H1 (cell line): ENCODE data around the gene CBFA2T2. TPM values are rescaled to one million over a fixed set of nuclear protein-coding genes. Genes with fewer than 3 reads are reported as not detected.

Source experiments
- CTCF ChIA-PET: fragments of 300-600 bp; sonication (Branson Sonifier 250); formaldehyde crosslinking; loops from one replicate; lab custom pipeline; 2021; ENCODE audit not compliant: partially characterized antibody; lab: Charles Lee
- POLR2A ChIA-PET: fragments of 300-600 bp; sonication (Branson Sonifier 250); formaldehyde crosslinking; loops from one replicate; lab custom pipeline; 2021; ENCODE audit warnings: inconsistent platforms; ENCODE audit not compliant: partially characterized antibody; lab: Charles Lee
- DNase-seq, 2 experiments: peaks; one replicate each; pipeline versions ENCODE4 v3.0.0 to v3.0.0-alpha.2; 2010 to 2022; ENCODE audit warnings: low spot score in 2 of 2, low read depth in 1 of 2, mixed read lengths in 1 of 2
- FAIRE-seq: peaks from 2 replicates; lab custom pipeline; 2011; peaks lifted over from hg19 to GRCh38; lab: Jason Lieb, UNC
- H2AFZ ChIP-seq: 2 replicates; pipeline ENCODE4 v1.8.1; 2012; ENCODE audit warnings: low read length, inconsistent platforms
- H2AK5ac ChIP-seq: 2 replicates; pipeline ENCODE4 v1.6.1; 2013; ENCODE audit warnings: low read depth, low read length
- H2BK120ac ChIP-seq: replicated peaks from 2 replicates; pipeline ENCODE3; 2013; ENCODE audit warnings: low read depth, low read length, inconsistent platforms
- H2BK12ac ChIP-seq: 2 replicates; pipeline ENCODE4 v1.6.1; 2013; ENCODE audit warnings: low read depth, low read length
- H2BK15ac ChIP-seq: 2 replicates; pipeline ENCODE4 v1.6.1; 2013; ENCODE audit warnings: low read length
- H2BK20ac ChIP-seq: 2 replicates; pipeline ENCODE4 v1.6.1; 2013; ENCODE audit warnings: low read length
- H2BK5ac ChIP-seq: 2 replicates; pipeline ENCODE4 v1.6.1; 2013; ENCODE audit warnings: low read depth, low read length
- H3K14ac ChIP-seq: 2 replicates; pipeline ENCODE4 v1.6.1; 2013; ENCODE audit warnings: inconsistent platforms; ENCODE audit not compliant: insufficient read length
- H3K18ac ChIP-seq: 2 replicates; pipeline ENCODE4 v1.6.1; 2013; ENCODE audit warnings: low read length; ENCODE audit errors: extremely low read depth
- H3K23ac ChIP-seq: 2 replicates; pipeline ENCODE4 v1.6.1; 2013; ENCODE audit warnings: inconsistent platforms; ENCODE audit not compliant: insufficient read length
- H3K23me2 ChIP-seq: 2 replicates; pipeline ENCODE4 v1.6.1; 2013; ENCODE audit warnings: low read depth, low read length
- H3K27ac ChIP-seq: 2 replicates; pipeline ENCODE4 v1.6.1; 2011; ENCODE audit warnings: low read depth, low read length, inconsistent platforms
- H3K27me3 ChIP-seq, 4 experiments: replicated peaks in 1 of 4; 1 replicate in 1 of 4; 2 replicates in 3 of 4; pipeline versions ENCODE4 v1.6.1 to v1.8.1; 2011 to 2013; ENCODE audit warnings: low read length in 3 of 4, mild to moderate bottlenecking in 3 of 4, inconsistent platforms in 2 of 4, mixed read lengths in 2 of 4, moderate library complexity in 1 of 4; ENCODE audit not compliant: control insufficient read depth in 3 of 4, insufficient read depth in 3 of 4; ENCODE audit errors: extremely low read depth in 1 of 4
- H3K36me3 ChIP-seq, 4 experiments: 2 replicates each; pipeline versions ENCODE4 v1.6.1 to v1.8.1; 2011 to 2013; ENCODE audit warnings: mild to moderate bottlenecking in 4 of 4, low read length in 3 of 4, moderate library complexity in 2 of 4, control low read depth in 1 of 4, inconsistent platforms in 1 of 4; ENCODE audit not compliant: insufficient read depth in 4 of 4, control insufficient read depth in 2 of 4
- H3K4ac ChIP-seq: replicated peaks from 2 replicates; pipeline ENCODE3; 2013; ENCODE audit warnings: low read length, low read depth, mixed read lengths, inconsistent platforms; ENCODE audit not compliant: insufficient read length
- H3K4me1 ChIP-seq, 4 experiments: replicated peaks in 1 of 4; 1 replicate in 1 of 4; 2 replicates in 3 of 4; pipeline versions ENCODE4 v1.6.1 to v1.8.1; 2011 to 2013; ENCODE audit warnings: low read length in 3 of 4, inconsistent platforms in 2 of 4, mixed read lengths in 1 of 4; ENCODE audit not compliant: insufficient read depth in 4 of 4, control insufficient read depth in 3 of 4
- H3K4me2 ChIP-seq, 2 experiments: 2 replicates each; pipeline versions ENCODE4 v1.6.1 to v1.8.1; 2011 to 2013; ENCODE audit warnings: low read depth in 2 of 2, low read length in 2 of 2, control low read depth in 1 of 2, inconsistent platforms in 1 of 2, mild to moderate bottlenecking in 1 of 2; ENCODE audit not compliant: insufficient read depth in 1 of 2
- H3K4me3 ChIP-seq, 4 experiments: fragments of 200-600, 300-600 bp in 1 of 4; sonication (generic), shearing (Covaris generic), sonication (Bioruptor Twin) in 1 of 4; 2 replicates each; pipeline versions ENCODE4 v1.5.1 to v1.8.1; 2011 to 2016; ENCODE audit warnings: low read length in 4 of 4, low read depth in 3 of 4, control low read depth in 2 of 4, inconsistent platforms in 2 of 4, mild to moderate bottlenecking in 2 of 4, mixed read lengths in 1 of 4, moderate library complexity in 1 of 4; ENCODE audit not compliant: insufficient read depth in 2 of 4; ENCODE audit errors: extremely low read depth in 1 of 4
- H3K56ac ChIP-seq: replicated peaks from 2 replicates; pipeline ENCODE3; 2013; ENCODE audit warnings: low read depth, mild to moderate bottlenecking, mixed read lengths, low read length, inconsistent platforms; ENCODE audit not compliant: insufficient read length
- H3K79me1 ChIP-seq: 2 replicates; pipeline ENCODE4 v1.6.1; 2013; ENCODE audit warnings: low read depth, low read length, control low read depth
- H3K79me2 ChIP-seq, 2 experiments: 2 replicates each; pipeline versions ENCODE4 v1.6.1 to v1.8.1; 2012 to 2013; ENCODE audit warnings: low read length in 2 of 2, mild to moderate bottlenecking in 2 of 2, inconsistent platforms in 1 of 2; ENCODE audit not compliant: insufficient read depth in 2 of 2, control insufficient read depth in 1 of 2
- H3K9ac ChIP-seq, 4 experiments: replicated peaks in 1 of 4; 1 replicate in 1 of 4; 2 replicates in 3 of 4; pipeline versions ENCODE4 v1.6.1 to v1.8.1; 2011 to 2013; ENCODE audit warnings: low read depth in 3 of 4, low read length in 3 of 4, control low read depth in 2 of 4, mild to moderate bottlenecking in 2 of 4, moderate library complexity in 2 of 4, inconsistent platforms in 1 of 4; ENCODE audit errors: extremely low read depth in 1 of 4
- H3K9me3 ChIP-seq, 2 experiments: 2 replicates each; pipeline versions ENCODE4 v1.6.1 to v1.8.1; 2012 to 2013; ENCODE audit warnings: mild to moderate bottlenecking in 2 of 2, moderate library complexity in 2 of 2, control low read depth in 1 of 2, inconsistent platforms in 1 of 2, low read depth in 1 of 2, low read length in 1 of 2, mixed read lengths in 1 of 2; ENCODE audit not compliant: insufficient read depth in 2 of 2
- H4K20me1 ChIP-seq, 2 experiments: replicated peaks in 1 of 2; 2 replicates each; pipeline versions ENCODE3 to v1.8.1; 2011 to 2013; ENCODE audit warnings: inconsistent platforms in 2 of 2, low read length in 2 of 2, mild to moderate bottlenecking in 1 of 2; ENCODE audit not compliant: insufficient read depth in 2 of 2, control insufficient read depth in 1 of 2
- H4K5ac ChIP-seq: 2 replicates; pipeline ENCODE4 v1.6.1; 2013; ENCODE audit warnings: low read length, low read depth, mixed read lengths, inconsistent platforms; ENCODE audit not compliant: insufficient read length
- H4K8ac ChIP-seq: 2 replicates; pipeline ENCODE4 v1.8.0; 2013; ENCODE audit warnings: mild to moderate bottlenecking, moderate library complexity, low read length, inconsistent platforms; ENCODE audit not compliant: insufficient read depth; ENCODE audit errors: extremely low read depth
- H4K91ac ChIP-seq: replicated peaks from 2 replicates; pipeline ENCODE3; 2013; ENCODE audit warnings: low read length, mixed read lengths, inconsistent platforms; ENCODE audit not compliant: insufficient read length
- CEBPB ChIP-seq: IDR thresholded peaks from 2 replicates; pipeline ENCODE4 v1.6.1; 2012; ENCODE audit warnings: low read depth, low read length
- EP300 ChIP-seq, 2 experiments: IDR thresholded peaks; 1 replicate in 1 of 2; 2 replicates in 1 of 2; pipeline ENCODE4 v1.6.1; 2011 to 2012; ENCODE audit warnings: low read depth in 2 of 2, low read length in 2 of 2, mild to moderate bottlenecking in 2 of 2, borderline replicate concordance in 1 of 2, inconsistent platforms in 1 of 2, moderate library complexity in 1 of 2
- NRF1 ChIP-seq: IDR thresholded peaks from 2 replicates; pipeline ENCODE4 v1.6.1; 2011; ENCODE audit warnings: mild to moderate bottlenecking, low read depth, low read length, improper control_type of control experiment
- RAD21 ChIP-seq, 2 experiments: IDR thresholded peaks in 1 of 2; conservative IDR thresholded peaks in 1 of 2; 2 replicates each; pipeline ENCODE4 v1.6.1; 2011; ENCODE audit warnings: low read depth in 2 of 2, low read length in 2 of 2, improper control_type of control experiment in 1 of 2, inconsistent platforms in 1 of 2, mild to moderate bottlenecking in 1 of 2, moderate library complexity in 1 of 2
- SAP30 ChIP-seq: fragments of 300-600 bp; sonication (generic); IDR thresholded peaks from 2 replicates; pipeline ENCODE4 v1.7.1; 2012; ENCODE audit warnings: low read length, moderate library complexity, mild to moderate bottlenecking, inconsistent platforms; ENCODE audit not compliant: insufficient read depth, insufficient replicate concordance
- SIRT6 ChIP-seq: IDR thresholded peaks from one replicate; pipeline ENCODE4 v1.7.1; 2012; ENCODE audit warnings: low read length, inconsistent platforms
- WGBS, 2 experiments: shearing (Covaris generic) in 1 of 2; methylation state at CpG; one replicate each; pipeline versions ENCODE4 v1.1.6 to v1.1.7; 2013 to 2015; ENCODE audit warnings: low lambda C conversion rate in 2 of 2, mixed read lengths in 2 of 2, inconsistent platforms in 1 of 2, low coverage in 1 of 2, missing lambda C conversion rate in 1 of 2; ENCODE audit not compliant: insufficient replicate concordance in 2 of 2, insufficient coverage in 1 of 2, insufficient read length in 1 of 2; ENCODE audit errors: extremely low coverage in 1 of 2, missing lambda C conversion rate in 1 of 2; 5-methylcytosine and 5-hydroxymethylcytosine counted together
- polyA plus RNA-seq, 7 experiments: library from polyadenylated mRNA; depleted of rRNA in 3 of 7; stranded (reverse) in 5 of 7; unstranded in 2 of 7; fragments of >200 nt in 5 of 7; fragments of 200-250 nt in 2 of 7; gene quantifications; 1 replicate in 5 of 7; 2 replicates in 1 of 7; 4 replicates in 1 of 7; pipeline versions ENCODE4 v1.2.1 to v1.2.3, GENCODE V29; 2011 to 2013; ENCODE audit warnings: missing spikeins in 2 of 7, mixed read lengths in 2 of 7
- total RNA-seq: library from RNA; stranded (reverse); fragmentation: NEBNext Ultra II Directional; extraction: Animal tissue kit (Norgen Biotek cat#: 25700); gene quantifications from 2 replicates; pipeline ENCODE4 v1.2.1, GENCODE V29; 2021

Gene CBFA2T2
- total and polyA plus RNA-seq, 2 of the 8 experiments (the other 6 are each of a cell fraction or from before 2014, with no cell fraction given) = 11.6 to 12.9 TPM

DNA sequence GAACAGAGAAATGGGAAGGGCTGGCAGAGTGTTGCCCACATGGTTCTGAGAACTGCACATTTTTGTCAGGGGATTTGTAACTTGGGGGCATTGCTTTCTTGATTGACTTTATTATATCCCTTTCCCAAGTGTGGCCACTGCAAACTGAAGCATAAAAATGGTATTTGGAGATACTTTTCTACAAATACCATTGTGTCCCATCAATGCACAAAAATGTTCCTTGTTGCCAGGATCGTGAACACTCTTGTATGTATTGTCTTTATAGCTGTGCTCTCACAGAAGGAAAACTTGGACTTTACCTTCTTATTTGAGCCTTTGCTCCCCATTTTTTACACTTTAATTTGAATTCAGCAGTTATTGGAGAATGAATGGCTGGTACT lies 115.1 kb downstream of the CBFA2T2 start:
- Histone ChIP-seq H3K56ac (no peak overlapping the region), H3K4me1 (no peaks in the 10 kb centered on the region), H3K27ac (no peak overlapping the region), H3K4me3 (no peak overlapping the region), H3K27me3 (no peaks in the 10 kb centered on the region), H3K23me2 (no peaks in the 10 kb centered on the region), H3K79me2 (no peaks in the 10 kb centered on the region), H2BK120ac (no peak overlapping the region), H3K36me3 (no peaks in the 10 kb centered on the region), H3K79me1 (no peaks in the 10 kb centered on the region), H3K18ac (no peak overlapping the region), H2AK5ac (no peak overlapping the region), H4K20me1 (no peaks in the 10 kb centered on the region), H3K9me3 (no peaks in the 10 kb centered on the region), H2BK15ac (no peak overlapping the region), H3K23ac (no peak overlapping the region), H3K4me2 (no peak overlapping the region), H4K8ac (no peak overlapping the region), H2BK12ac (no peak overlapping the region), H4K5ac (no peak overlapping the region), H3K9ac (no peak overlapping the region), H2AFZ (no peak overlapping the region), H2BK20ac (no peak overlapping the region), H4K91ac (no peak overlapping the region), H2BK5ac (no peak overlapping the region), H3K14ac (no peak overlapping the region), H3K4ac (no peak overlapping the region)
- ChIA-PET POLR2A (no interaction called here), CTCF (interaction anchor here (1.4 kb wide), 1 partner anchor 11 kb away, joined by 5 read pairs; no protein-coding TSS in a partner anchor)
- no peak for DNase-seq
- FAIRE-seq = no peak
- WGBS, 2 experiments = 91% methylated on average over 1 of the region's 1 CpG; no CpG with 5 or more reads in 1 of the 2 experiments
- TF ChIP-seq RAD21 (IDR thresholded peaks at IDR 0.05 in 1 of 2, conservative IDR thresholded peaks at IDR 0.05 in 1 of 2; ENCODE audit: low read depth in 2 of 2, low read length in 2 of 2) (no peak), SIRT6 (no peak), CEBPB (no peak), SAP30 (no peak), NRF1 (no peak), EP300 (IDR thresholded peaks at IDR 0.05; ENCODE audit: borderline replicate concordance in 1 of 2, low read depth in 2 of 2, low read length in 2 of 2) (no peak)
